ENCODE results near the gene SMIM45.
A peak's percentile ranks its signal among the peaks of the same experiment; 100 is the strongest.
"Not testable (repeated sequence)": the region's sequence is repeated elsewhere in the genome, so short reads cannot be mapped to it uniquely, and the experiment has no call there.

Gene SMIM45

GRCh38 chr22:41940832-41941765 lies 10.9 kb upstream of the SMIM45 start:
- peak; percentile 90 for TF ChIP-seq CTCF (IDR thresholded peaks at IDR 0.05; ENCODE audit: extremely low read depth, missing control alignments)
- DNase-seq (ENCODE audit: low spot score), result peak; percentile 67

GRCh38 chr22:41943661-41944209 lies 8.2 kb upstream of the SMIM45 start:
- TF ChIP-seq CTCF (IDR thresholded peaks at IDR 0.05; ENCODE audit: extremely low read depth, missing control alignments), result no peak
- DNase-seq (ENCODE audit: low spot score), result no peak

- peak; percentile 83 for DNase-seq (ENCODE audit: low spot score)
- no peak for TF ChIP-seq CTCF (IDR thresholded peaks at IDR 0.05; ENCODE audit: extremely low read depth, missing control alignments)
These were observed 5.1 kb upstream of the SMIM45 start, which contains the start of gene CENPM for GRCh38 chr22:41946629-41947423. TSS of gene CENPM (minus strand) at chr22:41947152. CDS start at chr22:41947076, 76 bp downstream.

- DNase-seq (ENCODE audit: low spot score), result no peak
- TF ChIP-seq CTCF (IDR thresholded peaks at IDR 0.05; ENCODE audit: extremely low read depth, missing control alignments), result no peak
These were observed 4.4 kb upstream of the SMIM45 start for GRCh38 chr22:41947424-41948080.

- TF ChIP-seq CTCF (IDR thresholded peaks at IDR 0.05; ENCODE audit: extremely low read depth, missing control alignments), result no peak
- DNase-seq (ENCODE audit: low spot score), result no peak
These were observed 3.8 kb upstream of the SMIM45 start for GRCh38 chr22:41948142-41948541.

GRCh38 chr22:41948928-41949296 lies 3.0 kb upstream of the SMIM45 start:
- not testable (repeated sequence) for DNase-seq (ENCODE audit: low spot score)

- DNase-seq (ENCODE audit: low spot score), result no peak
- TF ChIP-seq CTCF (IDR thresholded peaks at IDR 0.05; ENCODE audit: extremely low read depth, missing control alignments), result no peak
These were observed 2.5 kb upstream of the SMIM45 start for GRCh38 chr22:41949297-41949965.
